ENCODE measurements around the gene GRIN2A. TPM values are rescaled to one million over a fixed set of nuclear protein-coding genes. Genes with fewer than 3 reads are reported as not detected.

The GRIN2A gene
- total and polyA plus RNA-seq, 10 donors: under 0.01 to 0.10 (median 0.03) TPM; not detected in 7

DNA sequence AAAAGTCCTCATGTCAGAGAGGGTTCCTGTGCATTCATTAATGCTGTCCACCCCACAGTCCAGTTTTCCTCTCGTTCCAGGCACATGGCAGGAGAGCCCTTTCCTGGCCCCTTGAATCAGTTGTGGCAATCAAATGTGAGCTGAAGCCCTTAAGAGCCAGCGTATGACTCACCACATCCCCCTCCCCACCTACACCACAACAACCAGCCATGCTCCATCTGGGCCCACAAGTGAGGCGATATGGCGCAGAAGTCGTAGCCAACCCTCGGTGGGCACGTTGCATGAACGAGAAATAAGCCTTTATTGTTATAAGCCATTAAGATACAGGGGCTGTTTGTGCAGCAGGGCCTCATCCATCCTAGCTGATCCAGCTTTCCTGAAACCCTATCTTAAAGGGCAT, 28.2 kb downstream of the GRIN2A start:
- H3K27me3 ChIP-seq (replicated peaks in 1 of 7): peaks cover 0 to 29% (median 0%) of the 10 kb centered on the region in 7 donors
- DNase-seq: no peak
- H3K9me3 ChIP-seq: peaks cover 0 to 4% (median 0%) of the 10 kb centered on the region in 8 donors
- H3K27ac ChIP-seq: no peak overlapping the region
- H3K4me1 ChIP-seq: no peaks in the 10 kb centered on the region
- H3K36me3 ChIP-seq: no peaks in the 10 kb centered on the region
- 78 to 88% (median 84%) methylated on average over 8 of the region's 8 CpGs for WGBS, 5 donors
- no peak overlapping the region for H3K4me3 ChIP-seq
- TF ChIP-seq POLR2AphosphoS5 (IDR thresholded peaks at IDR 0.05) (no peak), POLR2A (IDR thresholded peaks at IDR 0.05) (no peak)
- TF ChIP-seq, protein P1, sequence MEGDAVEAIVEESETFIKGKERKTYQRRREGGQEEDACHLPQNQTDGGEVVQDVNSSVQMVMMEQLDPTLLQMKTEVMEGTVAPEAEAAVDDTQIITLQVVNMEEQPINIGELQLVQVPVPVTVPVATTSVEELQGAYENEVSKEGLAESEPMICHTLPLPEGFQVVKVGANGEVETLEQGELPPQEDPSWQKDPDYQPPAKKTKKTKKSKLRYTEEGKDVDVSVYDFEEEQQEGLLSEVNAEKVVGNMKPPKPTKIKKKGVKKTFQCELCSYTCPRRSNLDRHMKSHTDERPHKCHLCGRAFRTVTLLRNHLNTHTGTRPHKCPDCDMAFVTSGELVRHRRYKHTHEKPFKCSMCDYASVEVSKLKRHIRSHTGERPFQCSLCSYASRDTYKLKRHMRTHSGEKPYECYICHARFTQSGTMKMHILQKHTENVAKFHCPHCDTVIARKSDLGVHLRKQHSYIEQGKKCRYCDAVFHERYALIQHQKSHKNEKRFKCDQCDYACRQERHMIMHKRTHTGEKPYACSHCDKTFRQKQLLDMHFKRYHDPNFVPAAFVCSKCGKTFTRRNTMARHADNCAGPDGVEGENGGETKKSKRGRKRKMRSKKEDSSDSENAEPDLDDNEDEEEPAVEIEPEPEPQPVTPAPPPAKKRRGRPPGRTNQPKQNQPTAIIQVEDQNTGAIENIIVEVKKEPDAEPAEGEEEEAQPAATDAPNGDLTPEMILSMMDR (IDR thresholded peaks at IDR 0.05 in 8 of 11, conservative IDR thresholded peaks at IDR 0.05 in 3 of 11): no peak
- intact Hi-C loops (cut with DNase I; ENCODE audit: low total_unique reads): no loop called here

DNA sequence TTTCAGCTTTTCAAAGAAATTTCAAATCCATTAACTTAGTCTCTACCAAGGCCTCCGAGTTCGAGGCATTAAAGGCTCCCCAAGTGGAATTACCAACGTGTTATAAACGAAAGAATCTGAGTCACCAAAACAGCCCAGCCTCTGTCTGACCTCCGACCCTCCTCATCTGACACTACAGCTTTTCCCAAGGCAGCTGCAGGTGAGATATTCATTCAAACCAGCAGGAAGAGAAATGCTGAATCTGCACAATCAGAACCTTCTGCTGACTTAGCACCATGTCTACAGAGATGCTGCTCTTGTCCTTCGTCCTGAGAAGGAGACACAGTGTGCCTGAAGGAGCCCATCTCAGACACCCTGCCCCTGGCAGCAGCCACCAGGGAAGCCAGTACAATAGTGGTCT, 30.5 kb downstream of the GRIN2A start:
- Histone ChIP-seq H3K36me3 (no peaks in the 10 kb centered on the region), H3K4me3 (no peak overlapping the region), H3K4me1 (no peaks in the 10 kb centered on the region), H3K9me3 (no peaks in the 10 kb centered on the region), H3K27ac (no peak overlapping the region), H3K27me3 (replicated peaks in 1 of 7) (peaks cover 0 to 34% (median 0%) of the 10 kb centered on the region in 7 donors)
- DNase-seq: no peak
- TF ChIP-seq POLR2A (IDR thresholded peaks at IDR 0.05) (no peak), POLR2AphosphoS5 (IDR thresholded peaks at IDR 0.05) (no peak)
- TF ChIP-seq, protein P1 (IDR thresholded peaks at IDR 0.05 in 8 of 11, conservative IDR thresholded peaks at IDR 0.05 in 3 of 11): no peak
- intact Hi-C loops (cut with DNase I; ENCODE audit: low total_unique reads): no loop called here
- WGBS, 5 donors: 59 to 84% (median 72%) methylated on average over 6 of the region's 6 CpGs

DNA sequence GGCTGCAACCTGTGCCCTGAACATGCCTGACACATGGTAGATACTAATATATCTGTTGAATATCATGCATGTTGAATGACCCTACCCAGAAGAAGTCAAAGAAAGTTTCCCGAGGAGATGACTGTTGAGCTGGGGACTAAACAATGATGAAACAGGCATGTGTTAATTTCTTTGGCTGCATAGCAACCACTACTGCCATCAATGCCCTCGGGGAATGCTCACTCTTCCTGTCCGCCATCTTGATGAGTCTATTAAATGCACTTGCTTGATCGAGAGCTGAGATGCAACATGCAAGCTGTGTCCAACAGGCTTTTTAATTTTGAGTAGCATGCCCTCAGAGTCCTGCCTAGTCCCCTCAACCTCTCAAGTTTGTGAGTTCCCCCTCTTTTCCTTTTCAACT, 31.3 kb downstream of the GRIN2A start:
- H3K4me1 ChIP-seq: no peaks in the 10 kb centered on the region
- no peak for DNase-seq
- peaks cover 0 to 29% (median 0%) of the 10 kb centered on the region in 7 donors for H3K27me3 ChIP-seq (replicated peaks in 1 of 7)
- no peak overlapping the region for H3K4me3 ChIP-seq
- H3K9me3 ChIP-seq: no peaks in the 10 kb centered on the region
- intact Hi-C loops (cut with DNase I; ENCODE audit: low total_unique reads): no loop called here
- TF ChIP-seq POLR2A (IDR thresholded peaks at IDR 0.05): no peak
- no peak for TF ChIP-seq POLR2AphosphoS5 (IDR thresholded peaks at IDR 0.05)
- TF ChIP-seq, protein P1 (IDR thresholded peaks at IDR 0.05 in 8 of 11, conservative IDR thresholded peaks at IDR 0.05 in 3 of 11): no peak
- H3K36me3 ChIP-seq: no peaks in the 10 kb centered on the region
- WGBS, 5 donors: 68 to 89% (median 74%) methylated on average over 4 of the region's 4 CpGs
- H3K27ac ChIP-seq: no peak overlapping the region

DNA sequence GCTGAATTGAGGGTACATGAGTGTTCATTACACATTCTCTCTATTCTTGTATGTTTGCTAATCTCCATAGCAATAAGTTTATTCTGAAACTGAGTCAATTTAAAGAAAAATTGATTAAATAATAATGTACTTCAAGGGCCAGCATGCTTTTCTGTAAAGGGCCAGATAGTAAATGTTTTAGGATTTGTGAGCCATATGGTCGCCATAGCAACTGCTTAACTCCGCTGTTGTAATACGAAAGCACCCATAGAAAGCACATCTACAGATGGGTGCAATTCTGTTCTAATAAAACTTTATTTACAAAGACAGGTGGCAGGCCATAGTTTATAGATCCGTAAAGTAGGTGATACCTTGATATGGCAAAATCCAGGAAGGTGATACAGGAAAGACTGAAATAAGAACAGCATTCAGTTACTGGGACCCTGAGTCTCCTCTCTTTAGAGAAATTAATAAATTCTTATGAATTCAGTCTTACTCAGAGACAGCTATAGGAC, 36.6 kb downstream of the GRIN2A start:
- DNase-seq: no peak
- no peaks in the 10 kb centered on the region for H3K4me1 ChIP-seq
- peaks cover 0 to 26% (median 0%) of the 10 kb centered on the region in 7 donors for H3K27me3 ChIP-seq (replicated peaks in 1 of 7)
- TF ChIP-seq, protein P1 (IDR thresholded peaks at IDR 0.05 in 8 of 11, conservative IDR thresholded peaks at IDR 0.05 in 3 of 11): no peak
- TF ChIP-seq POLR2AphosphoS5 (IDR thresholded peaks at IDR 0.05): no peak
- no peak for TF ChIP-seq POLR2A (IDR thresholded peaks at IDR 0.05)
- intact Hi-C loops (cut with DNase I; ENCODE audit: low total_unique reads): no loop called here
- H3K36me3 ChIP-seq: no peaks in the 10 kb centered on the region
- H3K4me3 ChIP-seq: no peak overlapping the region
- H3K27ac ChIP-seq: no peak overlapping the region
- 67 to 69% (median 69%) methylated on average over 4 of the region's 4 CpGs for WGBS, 5 donors
- H3K9me3 ChIP-seq: no peaks in the 10 kb centered on the region

All from spleen (tissue), 11 donors.